ENCODE measurements around the gene KIF25.
A peak's percentile ranks its signal among the peaks of the same experiment; 100 is the strongest.

KIF25 gene, protein sequence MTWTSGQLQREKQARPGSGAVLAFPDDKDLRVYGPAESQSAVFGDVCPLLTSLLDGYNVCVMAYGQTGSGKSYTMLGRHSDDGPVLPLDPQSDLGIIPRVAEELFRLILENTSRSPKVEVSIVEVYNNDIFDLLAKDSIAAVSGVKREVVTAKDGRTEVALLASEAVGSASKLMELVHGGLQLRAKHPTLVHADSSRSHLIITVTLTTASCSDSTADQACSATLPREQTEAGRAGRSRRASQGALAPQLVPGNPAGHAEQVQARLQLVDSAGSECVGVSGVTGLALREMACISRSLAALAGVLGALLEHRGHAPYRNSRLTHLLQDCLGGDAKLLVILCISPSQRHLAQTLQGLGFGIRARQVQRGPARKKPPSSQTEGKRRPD

DNA sequence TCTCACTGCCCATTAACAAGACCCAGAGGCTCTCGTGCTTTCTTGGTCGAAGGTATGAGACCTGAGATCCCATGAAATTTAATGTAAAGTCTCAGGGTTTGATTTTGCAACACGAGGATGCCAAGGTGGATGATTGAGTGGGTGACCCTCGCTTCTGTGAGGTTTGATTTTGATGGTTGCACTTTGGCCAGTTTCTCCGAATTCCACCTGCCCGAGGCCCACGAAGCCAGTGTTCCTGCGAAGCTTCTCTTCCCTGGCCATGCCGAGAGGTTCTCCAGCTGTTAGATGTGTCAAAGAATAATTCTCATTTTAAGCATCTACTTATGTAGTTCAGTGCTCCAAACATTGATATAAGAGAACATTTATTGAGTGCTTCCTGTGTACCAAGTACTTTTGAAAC, at the start of gene KIF25:
KIF25 (plus strand) TSS at position 30 of the 400 bp plus-strand sequence. CDS start 31,915 bp downstream, outside the sequence.
- no peak for DNase-seq

DNA sequence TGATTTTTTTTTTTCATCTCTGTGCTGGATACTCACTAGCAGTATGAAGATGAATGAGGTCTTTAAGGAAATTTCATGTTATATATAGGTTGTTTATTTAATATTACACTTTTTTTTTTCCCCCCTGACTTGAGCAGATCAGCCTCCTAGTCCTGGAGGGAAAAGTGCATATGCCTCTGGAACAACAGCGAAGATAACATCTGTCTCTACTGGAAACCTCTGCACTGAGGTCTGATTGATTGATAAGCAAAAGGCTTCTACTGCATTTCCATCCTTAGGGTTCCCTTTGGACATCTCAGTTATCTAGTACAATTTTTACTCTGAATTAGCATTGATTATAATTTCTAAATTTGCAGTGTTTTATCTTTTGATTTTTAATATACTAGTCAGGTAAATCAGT, 49.8 kb upstream of the KIF25 start:
- no peak for DNase-seq

DNA sequence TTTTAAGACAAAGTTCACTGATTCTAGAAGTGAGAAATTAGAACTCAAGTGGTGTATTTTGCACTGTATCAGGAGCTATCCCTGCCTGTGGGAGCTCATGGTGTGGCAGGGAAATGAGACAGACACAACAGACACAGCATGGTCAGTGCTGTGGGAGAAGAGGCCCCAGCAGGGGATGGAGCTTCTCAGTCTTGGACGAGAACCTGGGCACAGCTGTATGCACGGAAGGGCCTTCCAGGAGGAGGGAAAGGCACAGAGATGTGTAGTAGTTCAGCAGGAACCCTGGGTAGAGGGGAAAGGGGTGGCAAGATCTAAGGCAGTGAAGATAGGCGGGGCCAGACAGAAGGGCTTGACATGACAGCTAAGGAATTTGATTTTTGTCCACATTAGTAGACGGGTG, 48.8 kb upstream of the KIF25 start:
- no peak for DNase-seq

DNA sequence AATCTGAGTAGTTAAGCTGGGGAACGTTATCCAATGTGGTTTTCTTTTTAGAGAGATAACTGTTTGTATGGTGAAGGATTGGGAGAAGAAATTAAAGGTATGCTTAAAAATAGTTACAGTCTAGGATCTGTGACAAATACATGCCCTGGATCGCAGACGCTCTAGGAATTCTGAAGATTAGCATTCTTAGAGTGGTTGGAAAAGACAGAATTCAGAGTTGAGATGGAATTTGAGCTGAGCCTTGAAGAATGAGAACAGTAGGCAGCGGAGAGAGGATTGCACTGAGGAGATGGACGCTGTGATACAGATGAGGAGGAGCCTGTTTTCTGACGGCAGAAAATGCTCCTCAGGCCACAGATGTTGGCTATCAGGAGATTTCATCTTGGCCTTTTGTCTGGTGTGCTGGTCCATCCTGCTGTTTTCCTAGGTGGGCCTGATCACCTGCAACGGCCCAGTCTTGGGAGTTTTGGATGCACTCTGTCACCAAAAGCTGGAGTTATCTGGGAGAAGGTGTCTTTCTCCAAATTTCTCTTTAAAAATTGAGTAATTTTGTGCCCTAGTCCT, 48.3 kb upstream of the KIF25 start:
- DNase-seq = no peak

DNA sequence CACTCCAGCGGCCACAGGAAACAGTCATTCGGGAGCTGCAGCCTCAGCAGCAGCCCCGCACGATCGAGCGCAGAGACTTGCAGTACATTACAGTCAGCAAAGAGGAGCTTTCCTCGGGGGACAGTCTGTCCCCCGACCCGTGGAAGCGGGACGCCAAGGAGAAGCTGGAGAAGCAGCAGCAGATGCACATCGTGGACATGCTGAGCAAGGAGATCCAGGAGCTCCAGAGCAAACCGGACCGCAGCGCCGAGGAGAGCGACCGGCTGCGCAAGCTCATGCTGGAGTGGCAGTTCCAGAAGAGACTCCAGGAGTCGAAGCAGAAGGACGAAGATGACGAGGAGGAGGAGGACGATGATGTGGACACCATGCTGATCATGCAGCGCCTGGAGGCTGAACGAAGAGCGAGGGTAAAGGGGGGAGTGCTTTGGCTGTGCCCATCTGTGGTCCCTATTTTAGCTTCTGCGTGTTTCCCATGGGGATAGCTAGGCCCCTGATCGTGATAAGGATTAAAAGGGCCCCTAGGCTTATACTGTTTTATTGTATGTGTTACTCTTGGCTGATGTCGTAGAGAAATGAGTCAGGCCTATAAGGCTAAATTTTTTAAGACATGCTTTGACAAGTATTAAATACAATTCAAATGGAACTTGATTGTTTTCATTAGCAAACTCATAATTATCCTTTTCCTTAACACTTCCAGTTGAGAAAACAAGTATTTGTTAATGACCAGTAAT, 45.5 kb upstream of the KIF25 start:
- no peak for DNase-seq

DNA sequence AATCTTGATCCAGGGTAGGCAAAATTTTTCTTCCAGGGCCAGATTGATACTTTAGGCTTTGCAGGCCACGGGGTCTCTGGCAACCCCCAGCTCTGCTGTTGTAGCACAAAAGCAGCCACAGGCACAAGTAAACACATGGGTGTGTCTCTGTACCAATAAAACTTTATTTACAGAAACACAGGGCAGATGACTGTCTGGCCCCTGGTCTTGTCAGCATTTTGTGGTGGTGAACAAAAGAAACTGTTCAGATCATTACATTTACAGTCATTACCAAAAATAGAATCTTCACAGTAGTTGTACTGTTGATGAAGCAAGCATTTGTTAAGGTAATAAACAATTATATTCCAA, 45.0 kb upstream of the KIF25 start:
- no peak for DNase-seq

DNA sequence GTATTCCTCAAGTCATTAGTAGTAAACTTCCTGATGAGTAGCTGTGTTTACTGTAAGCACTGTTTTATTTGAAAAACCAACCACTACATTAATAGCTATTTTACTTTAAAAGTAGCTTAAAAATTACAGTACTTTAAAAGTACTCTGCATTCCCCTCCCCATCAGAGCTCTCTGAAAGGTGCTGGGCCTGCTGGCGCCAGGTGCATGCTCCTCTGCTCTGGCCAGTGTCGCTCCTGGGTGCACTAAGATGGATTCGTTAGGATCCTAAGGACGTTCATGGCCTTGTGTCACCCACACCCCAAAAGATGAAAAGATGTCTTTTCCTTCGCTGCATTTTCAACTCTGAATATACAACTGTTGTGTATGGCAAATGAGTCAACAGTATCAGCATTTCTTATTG, 43.9 kb upstream of the KIF25 start:
- DNase-seq = no peak

DNA sequence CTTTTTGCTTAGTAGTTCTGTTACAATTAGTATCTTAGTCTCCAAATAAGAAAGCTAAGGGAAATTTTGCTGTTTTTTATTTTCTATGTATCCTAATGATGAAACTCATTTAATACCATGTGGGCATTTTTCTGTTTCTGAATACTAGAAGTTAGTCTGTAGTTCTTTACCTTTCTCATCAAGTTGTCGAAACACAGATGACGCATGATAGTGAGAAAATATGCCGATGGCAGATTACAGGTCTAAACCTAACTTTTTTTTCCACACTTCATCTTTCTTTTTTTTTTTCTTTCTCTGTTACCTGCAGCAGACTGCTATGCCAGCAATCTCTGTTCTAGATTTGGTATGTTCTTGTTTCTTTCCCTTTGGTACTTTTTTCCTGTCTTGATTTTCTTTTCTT, 43.3 kb upstream of the KIF25 start:
- DNase-seq = no peak

DNA sequence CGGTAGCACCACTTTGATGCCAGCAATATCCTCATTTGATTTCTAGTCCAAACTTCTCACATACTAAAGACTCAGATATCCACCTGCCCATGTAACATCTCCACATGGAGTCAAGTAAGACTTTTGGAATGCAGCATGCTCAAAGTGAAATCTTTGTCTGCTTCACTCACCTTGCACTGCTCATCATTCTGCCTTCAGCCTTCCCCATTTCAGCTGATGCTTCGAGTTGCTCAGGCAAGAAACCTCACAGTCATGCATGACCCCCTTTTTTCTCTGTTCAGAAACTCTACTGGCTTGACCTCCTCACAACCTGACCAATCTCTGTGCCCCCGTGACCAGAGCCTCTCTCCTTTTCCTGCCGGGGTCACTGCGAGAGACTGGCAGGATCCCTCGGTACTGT, 41.0 kb upstream of the KIF25 start:
- DNase-seq = no peak

DNA sequence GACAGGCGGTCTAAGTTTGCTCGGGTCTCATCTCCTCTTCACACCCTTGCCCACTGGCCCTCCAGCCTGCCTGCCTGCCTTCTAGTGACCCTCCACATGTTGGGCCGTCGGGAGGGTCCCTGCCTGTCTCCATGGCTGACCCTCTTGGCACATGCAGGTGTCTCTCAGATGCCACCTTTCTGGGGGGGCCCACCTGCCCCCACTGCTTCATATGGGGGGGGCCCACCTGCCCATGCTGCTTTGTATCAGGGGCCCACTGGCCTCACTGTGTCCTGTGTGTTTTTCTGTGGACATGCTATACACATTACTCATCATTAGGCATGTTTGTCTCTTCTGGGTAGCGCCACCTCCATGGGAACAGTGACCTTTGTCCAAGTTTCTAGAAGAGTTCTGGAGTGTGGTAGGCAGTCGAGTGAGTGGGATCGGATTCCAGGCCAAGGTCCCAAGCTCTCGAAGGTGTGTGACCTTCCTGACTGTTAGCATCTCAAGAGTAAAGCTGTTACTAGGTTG, 40.4 kb upstream of the KIF25 start:
- no peak for DNase-seq

DNA sequence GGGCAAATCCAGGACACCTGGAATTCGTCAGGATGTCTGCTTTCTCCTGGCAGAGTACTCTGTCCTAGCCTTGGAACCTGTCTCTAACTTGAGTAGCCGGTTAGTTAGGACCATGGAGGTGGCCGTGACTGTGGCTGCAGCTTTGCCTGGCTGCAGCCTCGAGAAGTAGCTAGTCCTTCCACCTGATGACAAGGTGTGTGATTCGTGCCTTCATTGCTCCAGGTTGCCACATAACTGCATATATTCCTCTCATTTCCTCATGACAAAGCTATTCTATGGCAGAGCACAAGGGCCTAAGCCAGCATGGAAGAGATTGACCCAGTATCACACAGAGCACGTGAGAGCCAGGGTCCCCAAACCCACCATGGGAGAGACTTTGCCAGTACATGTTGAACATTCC, 39.8 kb upstream of the KIF25 start:
- DNase-seq = no peak

DNA sequence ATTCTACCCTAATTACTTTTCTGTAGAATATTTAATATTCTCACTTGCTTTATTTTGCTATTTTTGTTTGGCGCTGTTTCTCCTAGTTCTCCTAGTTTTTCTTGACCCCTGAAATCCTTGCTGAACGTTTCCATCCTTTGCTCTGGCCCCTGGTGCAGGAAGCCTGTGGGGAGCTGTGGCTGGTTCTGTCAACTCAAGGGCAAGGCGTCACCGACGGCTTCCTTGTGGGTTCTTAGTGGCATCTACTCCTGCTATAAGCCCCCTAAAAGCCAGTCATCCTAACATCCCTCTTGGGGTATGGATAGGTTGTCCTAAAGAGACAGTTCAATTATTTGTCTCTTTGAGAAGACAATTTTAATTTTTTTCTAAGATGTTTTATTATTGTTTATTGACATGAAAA, 36.9 kb upstream of the KIF25 start:
- no peak for DNase-seq

DNA sequence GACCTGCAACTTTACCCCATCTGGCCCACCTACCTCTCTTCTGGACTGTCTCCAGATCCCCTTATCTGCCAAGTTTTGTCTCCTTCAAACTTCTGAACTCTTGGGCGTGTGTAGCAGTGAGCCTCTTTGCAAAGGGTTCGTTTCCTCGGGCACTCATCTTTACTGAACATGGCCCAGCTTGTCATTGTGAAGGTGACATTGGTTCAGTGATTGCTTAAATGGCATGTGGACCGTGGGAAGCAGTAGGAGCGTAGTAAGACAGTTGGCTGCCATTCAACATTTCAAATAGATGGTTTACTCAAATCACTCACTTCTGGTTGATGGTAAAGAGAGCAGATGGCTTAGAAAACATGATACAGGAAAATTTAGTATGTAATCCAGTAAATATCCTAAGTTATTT, 34.8 kb upstream of the KIF25 start:
- peak in 1 of 2 experiments; percentile 2 for DNase-seq

DNA sequence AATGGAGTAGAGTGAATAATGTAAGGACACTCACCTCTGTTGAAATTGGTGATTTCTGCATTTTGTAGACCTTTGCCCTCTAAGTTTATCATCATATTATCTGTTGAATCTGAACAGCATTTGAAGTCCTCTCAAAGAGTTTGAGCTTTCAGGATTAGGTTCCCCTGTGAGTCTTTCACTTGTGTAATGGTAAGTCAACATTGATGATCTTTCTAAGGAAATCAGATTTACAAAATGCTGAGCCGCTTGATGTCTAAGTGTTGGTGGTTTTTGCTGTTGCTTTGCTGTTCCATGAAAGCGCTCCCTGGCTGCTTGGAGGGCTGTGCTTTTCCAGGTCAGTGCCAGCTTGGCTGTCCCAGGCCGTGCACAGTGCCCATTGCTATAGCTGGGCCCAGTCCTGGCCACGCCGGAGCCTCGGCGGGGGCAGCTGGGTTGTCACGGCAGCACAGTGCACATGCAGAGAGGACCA, 33.8 kb upstream of the KIF25 start:
- no peak for DNase-seq

DNA sequence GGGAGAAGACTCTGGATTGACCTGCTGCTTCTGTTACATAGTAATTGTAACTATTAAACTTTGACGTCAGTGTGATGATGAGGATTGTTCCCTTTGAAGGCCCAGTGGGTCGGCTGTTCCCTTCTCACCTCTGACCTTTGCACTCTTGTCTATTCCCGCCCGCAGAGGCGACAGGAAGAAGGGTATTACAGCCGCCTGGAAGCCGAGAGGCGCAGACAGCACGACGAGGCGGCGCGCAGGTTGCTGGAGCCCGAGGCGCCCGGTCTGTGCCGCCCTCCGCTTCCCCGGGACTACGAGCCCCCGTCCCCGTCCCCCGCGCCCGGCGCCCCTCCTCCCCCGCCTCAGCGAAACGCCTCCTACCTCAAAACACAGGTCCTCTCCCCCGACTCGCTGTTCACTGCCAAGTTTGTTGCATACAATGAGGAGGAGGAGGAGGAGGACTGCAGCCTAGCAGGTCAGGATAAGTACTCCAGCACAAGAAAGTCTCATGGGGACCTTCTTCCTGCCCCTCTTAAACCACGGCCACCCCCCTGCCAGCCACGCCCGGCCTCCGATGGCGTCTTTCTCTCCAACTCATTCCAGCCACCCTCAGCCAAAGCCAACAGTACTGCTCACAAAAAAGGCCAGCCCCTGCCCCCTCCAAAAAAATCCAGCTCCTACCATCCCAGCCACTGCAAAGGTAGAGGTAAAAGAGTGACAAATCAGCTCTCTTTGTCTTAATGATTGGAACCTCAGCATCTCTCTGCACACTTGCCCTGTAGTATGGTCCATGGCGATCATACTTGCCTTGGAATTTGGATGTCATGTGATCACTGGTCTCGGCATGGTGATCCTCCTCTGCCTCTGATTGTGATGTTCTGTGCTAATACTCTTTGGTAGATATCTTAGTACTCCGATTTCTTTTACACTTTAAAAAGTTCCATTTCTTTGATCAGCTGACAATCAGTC, 31.6 kb upstream of the KIF25 start:
- no peak for DNase-seq

DNA sequence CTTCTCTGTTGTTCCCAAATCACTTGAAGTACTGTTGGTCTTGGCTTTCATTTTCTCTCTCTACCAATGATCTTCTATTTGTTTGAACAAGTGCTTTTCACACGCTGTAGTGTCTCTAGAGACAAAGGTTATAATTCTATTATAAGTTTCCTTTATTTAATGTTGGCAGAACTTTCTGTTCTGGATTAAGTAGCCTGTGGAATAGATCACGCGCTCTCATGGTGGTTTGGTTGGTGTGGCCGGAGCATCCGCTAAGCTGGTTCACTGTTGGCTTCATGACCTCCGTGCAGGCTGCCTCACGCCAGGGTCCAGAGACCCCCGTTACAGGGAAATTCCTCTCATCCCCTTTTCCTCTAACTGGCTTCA, 30.9 kb upstream of the KIF25 start:
- no peak for DNase-seq

DNA sequence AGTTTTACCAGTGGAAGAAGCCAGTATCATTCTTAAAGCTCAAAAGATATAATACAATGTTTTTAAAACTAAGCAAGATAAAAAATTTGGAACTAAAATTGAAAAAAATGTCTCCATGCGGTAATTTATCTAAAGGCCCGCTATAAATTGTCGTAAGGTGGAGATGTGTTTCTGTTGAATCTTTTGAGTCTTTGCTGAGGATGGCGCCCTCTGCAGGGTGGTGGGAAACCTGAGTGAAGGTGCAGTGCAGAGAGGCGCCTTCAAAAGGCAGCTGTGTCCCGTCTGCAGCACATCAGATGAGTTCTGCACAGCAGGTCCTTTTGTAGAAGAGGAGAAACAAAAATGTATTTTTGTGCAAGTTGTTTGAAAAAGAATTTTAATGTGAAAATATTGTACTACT, 29.4 kb upstream of the KIF25 start:
- DNase-seq = peak in 1 of 2 experiments; percentile 5

DNA sequence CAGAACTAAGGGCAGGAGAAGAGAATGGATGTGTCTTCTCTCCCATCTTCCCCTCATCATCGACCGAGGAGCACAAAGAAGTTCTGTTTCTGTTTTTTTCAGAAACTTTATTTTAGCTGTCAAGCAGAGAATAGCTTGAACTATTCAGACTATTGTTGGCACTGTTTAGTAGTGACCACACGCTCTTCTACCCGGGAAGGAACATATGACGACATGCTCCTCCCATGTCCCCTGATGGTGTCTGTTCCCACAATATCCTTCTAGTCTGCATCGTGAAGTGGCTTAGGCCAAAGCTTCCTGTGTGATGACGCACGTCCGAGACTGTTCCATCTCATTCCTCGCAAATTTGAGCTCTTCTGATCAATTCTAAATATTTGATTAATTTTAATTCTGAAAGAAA, 27.2 kb upstream of the KIF25 start:
- DNase-seq = no peak

DNA sequence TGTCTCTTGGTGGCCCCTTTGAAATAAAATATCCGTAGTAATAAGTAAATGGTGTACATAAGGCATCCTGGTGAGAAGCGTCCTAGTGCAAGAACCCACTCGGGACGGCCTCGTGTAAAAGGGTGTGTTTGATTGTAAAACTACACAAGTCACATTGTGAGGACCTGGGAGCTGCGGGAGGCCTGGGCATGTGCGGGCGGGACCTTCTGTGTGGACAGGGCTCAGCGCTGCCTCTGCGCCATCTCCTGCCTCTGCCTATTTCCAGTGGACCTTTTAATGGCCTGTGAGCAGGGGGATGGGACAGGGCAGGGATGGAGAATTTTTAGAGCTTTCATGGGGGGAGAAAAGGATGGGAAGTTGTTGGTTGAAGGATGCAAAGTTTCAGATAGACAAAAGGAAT, 25.3 kb upstream of the KIF25 start:
- DNase-seq = no peak

DNA sequence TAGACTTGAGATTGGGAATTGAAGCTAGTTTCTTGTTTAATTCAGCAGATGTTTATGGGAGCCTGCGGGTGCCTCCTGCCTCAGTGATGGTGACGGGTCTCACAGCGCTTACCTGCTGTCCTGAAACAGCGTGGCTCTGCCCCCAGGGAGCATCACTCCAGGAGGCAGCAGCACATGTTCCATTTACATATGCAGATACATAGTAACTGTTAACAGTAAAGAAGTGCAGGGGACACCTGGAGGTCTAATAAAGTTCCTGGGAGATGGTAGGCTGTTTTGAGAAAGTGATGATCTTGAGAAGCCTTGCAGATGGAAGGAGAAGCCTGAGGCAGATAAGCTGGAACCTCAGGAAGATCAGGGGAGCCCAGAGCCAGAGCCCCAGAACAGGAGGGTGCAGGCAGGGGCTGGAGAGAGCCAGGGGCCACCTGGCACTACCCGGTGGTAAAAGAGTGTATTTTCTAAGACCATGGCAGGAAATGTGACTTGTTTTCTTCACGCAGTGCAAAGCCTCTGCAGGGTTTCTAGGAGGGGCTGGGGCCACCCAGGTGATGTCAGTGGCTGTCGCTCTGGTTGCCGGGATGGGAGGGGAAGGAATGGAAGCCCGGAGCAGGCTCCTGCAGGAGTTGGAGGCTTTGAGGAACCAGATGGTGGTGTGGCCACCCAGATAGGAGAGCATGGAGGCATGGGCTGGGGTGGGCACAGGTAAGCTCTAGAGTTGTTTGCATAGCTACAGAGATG, 24.2 kb upstream of the KIF25 start:
- no peak for DNase-seq

DNA sequence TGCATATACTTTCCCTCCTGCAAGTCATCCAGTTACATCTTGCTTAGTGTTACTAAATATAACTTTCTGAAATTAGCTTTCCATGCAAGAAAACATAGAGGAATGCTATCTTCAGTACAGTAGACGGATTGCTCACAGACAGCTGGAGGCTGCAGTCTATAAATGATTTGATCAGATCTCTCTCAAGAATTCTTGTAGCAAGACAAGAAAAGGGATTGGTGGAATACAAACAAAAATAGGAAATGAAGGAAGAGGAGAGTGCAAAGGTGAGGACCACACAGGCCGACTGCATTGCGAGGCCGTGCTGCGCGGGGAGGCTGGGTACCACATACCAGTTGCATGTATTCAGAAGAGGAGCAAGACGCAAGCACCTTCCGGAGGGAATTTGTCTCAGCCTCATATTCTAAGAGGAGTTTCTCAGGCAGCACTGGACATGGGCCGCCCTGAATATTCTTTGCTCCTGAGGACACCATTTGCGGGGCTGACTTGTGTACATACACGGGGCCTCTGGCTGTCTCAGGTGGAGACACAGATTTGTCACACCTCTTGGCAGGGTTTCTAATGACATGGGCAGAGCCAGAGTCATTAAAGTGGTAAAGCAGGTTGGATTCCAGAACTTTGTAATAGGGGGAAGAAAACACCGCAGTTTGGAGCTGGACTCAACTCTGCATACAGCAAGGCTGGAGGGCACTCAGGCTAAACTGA, 22.7 kb upstream of the KIF25 start:
- DNase-seq = no peak
